ENCODE measurements around the gene CEP152. TPM values are rescaled to one million over a fixed set of nuclear protein-coding genes. Genes with fewer than 3 reads are reported as not detected.

Gene CEP152
- total and polyA plus RNA-seq, 4 donors = 0.30 to 9.7 (median 3.5) TPM

DNA sequence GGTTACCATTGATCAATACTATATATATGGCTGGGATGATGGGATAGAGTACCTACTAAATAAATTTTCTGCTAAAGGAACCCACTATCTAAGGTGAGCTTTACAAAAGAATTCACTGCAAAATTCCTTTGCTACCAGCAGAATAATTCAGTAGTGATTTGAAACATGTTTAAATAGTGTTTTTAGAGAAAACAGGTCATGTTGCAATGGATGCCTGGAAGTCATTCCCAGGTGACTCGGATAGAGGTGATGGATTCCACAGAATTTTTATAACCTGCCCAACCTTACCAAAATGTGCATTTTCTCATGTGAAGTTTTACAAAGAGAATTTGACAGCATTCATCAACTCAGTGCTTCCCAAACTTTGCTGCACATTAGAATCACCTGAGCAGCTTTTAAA, 53.2 kb downstream of the CEP152 start:
- no peak for DNase-seq (ENCODE audit: low spot score)
- Histone ChIP-seq H3K4me1 (ENCODE audit: control insufficient read depth in 4 of 4, insufficient read depth in 4 of 4, low read length in 3 of 4) (no peaks in the 10 kb centered on the region), H3K4me3 (ENCODE audit: low read depth in 1 of 3, low read length in 3 of 3) (no peak overlapping the region), H3K9ac (ENCODE audit: low read depth in 1 of 2, low read length in 2 of 2) (no peak overlapping the region), H3K27me3 (ENCODE audit: control insufficient read depth in 4 of 4, insufficient read depth in 4 of 4, low read length in 3 of 4) (no peaks in the 10 kb centered on the region), H3K27ac (ENCODE audit: low read depth in 1 of 2, low read length in 2 of 2) (no peak overlapping the region), H3K9me3 (ENCODE audit: control insufficient read depth in 4 of 4, low read length in 3 of 4) (peaks cover 0 to 1% (median 0%) of the 10 kb centered on the region in 4 donors), H3K36me3 (ENCODE audit: control insufficient read depth in 4 of 4, insufficient read depth in 3 of 4, low read depth in 1 of 4, low read length in 3 of 4) (peaks cover 0 to 3% (median 0%) of the 10 kb centered on the region in 4 donors)
- WGBS = 98% methylated on average over 1 of the region's 1 CpG
- TF ChIP-seq YY1 (IDR thresholded peaks at IDR 0.05) (no peak), NR2F2 (IDR thresholded peaks at IDR 0.05) (no peak), JUND (IDR thresholded peaks at IDR 0.05) (no peak), HNF4A (conservative IDR thresholded peaks at IDR 0.05) (no peak), HNF4G (IDR thresholded peaks at IDR 0.05) (no peak), FOXA1 (IDR thresholded peaks at IDR 0.05) (no peak), RAD21 (IDR thresholded peaks at IDR 0.05) (no peak), REST (IDR thresholded peaks at IDR 0.05) (no peak), SP1 (IDR thresholded peaks at IDR 0.05) (no peak), RXRA (IDR thresholded peaks at IDR 0.05) (no peak), FOXA2 (IDR thresholded peaks at IDR 0.05) (no peak), GABPA (IDR thresholded peaks at IDR 0.05 in 1 of 2, conservative IDR thresholded peaks at IDR 0.05 in 1 of 2) (no peak), ATF3 (IDR thresholded peaks at IDR 0.05) (no peak), TAF1 (conservative IDR thresholded peaks at IDR 0.05) (no peak)
- TF ChIP-seq, protein P1, sequence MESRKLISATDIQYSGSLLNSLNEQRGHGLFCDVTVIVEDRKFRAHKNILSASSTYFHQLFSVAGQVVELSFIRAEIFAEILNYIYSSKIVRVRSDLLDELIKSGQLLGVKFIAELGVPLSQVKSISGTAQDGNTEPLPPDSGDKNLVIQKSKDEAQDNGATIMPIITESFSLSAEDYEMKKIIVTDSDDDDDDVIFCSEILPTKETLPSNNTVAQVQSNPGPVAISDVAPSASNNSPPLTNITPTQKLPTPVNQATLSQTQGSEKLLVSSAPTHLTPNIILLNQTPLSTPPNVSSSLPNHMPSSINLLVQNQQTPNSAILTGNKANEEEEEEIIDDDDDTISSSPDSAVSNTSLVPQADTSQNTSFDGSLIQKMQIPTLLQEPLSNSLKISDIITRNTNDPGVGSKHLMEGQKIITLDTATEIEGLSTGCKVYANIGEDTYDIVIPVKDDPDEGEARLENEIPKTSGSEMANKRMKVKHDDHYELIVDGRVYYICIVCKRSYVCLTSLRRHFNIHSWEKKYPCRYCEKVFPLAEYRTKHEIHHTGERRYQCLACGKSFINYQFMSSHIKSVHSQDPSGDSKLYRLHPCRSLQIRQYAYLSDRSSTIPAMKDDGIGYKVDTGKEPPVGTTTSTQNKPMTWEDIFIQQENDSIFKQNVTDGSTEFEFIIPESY (IDR thresholded peaks at IDR 0.05) = no peak

DNA sequence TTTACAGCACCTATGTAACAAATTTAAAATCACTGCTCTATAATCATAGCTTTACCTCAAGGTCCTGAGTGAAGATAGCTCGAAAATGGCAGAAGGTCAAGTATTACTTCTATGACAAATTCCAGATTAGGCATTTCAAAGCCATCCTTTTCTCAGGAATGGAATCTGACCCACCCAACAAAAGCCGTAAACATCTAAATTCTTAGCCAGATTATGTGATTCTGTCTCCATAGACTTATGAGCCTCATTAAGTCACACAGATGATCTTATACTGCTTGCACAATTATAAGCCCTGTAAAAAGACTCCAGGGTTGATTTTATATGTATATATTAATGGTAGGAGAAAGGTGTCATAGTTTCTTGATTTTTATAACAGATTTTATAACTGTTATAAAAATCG, 56.9 kb downstream of the CEP152 start:
- TF ChIP-seq FOXA2 (IDR thresholded peaks at IDR 0.05) (no peak), RXRA (IDR thresholded peaks at IDR 0.05) (no peak), CTCF (IDR thresholded peaks at IDR 0.05; ENCODE audit: low read depth, low read length, missing input control) (no peak), YY1 (IDR thresholded peaks at IDR 0.05) (no peak), ATF3 (IDR thresholded peaks at IDR 0.05) (no peak)
- no peak overlapping the region for H3K9ac ChIP-seq (ENCODE audit: low read depth in 1 of 2, low read length in 2 of 2)

More for the DNA sequence above, 56.9 kb downstream of the CEP152 start:
- peaks cover 0 to 1% (median 0%) of the 10 kb centered on the region in 4 donors for H3K9me3 ChIP-seq (ENCODE audit: control insufficient read depth in 4 of 4, low read length in 3 of 4)
- no peak overlapping the region for H3K4me3 ChIP-seq (ENCODE audit: low read depth in 1 of 3, low read length in 3 of 3)
- H3K27me3 ChIP-seq (ENCODE audit: control insufficient read depth in 4 of 4, insufficient read depth in 4 of 4, low read length in 3 of 4) = no peaks in the 10 kb centered on the region
- H3K4me1 ChIP-seq (ENCODE audit: control insufficient read depth in 4 of 4, insufficient read depth in 4 of 4, low read length in 3 of 4) = no peaks in the 10 kb centered on the region
- peaks cover 0 to 4% (median 0%) of the 10 kb centered on the region in 4 donors for H3K36me3 ChIP-seq (ENCODE audit: control insufficient read depth in 4 of 4, insufficient read depth in 3 of 4, low read depth in 1 of 4, low read length in 3 of 4)
- H3K27ac ChIP-seq (ENCODE audit: low read depth in 1 of 2, low read length in 2 of 2) = no peak overlapping the region
- WGBS = 96% methylated on average over 3 of the region's 3 CpGs
- DNase-seq (ENCODE audit: low spot score) = no peak
